ENCODE measurements around the gene EVA1A. TPM values are rescaled to one million over a fixed set of nuclear protein-coding genes. Genes with fewer than 3 reads are reported as not detected.

EVA1A gene
- total RNA-seq, 2 experiments from 2014 or later: 0.43 TPM; not detected in 1

DNA sequence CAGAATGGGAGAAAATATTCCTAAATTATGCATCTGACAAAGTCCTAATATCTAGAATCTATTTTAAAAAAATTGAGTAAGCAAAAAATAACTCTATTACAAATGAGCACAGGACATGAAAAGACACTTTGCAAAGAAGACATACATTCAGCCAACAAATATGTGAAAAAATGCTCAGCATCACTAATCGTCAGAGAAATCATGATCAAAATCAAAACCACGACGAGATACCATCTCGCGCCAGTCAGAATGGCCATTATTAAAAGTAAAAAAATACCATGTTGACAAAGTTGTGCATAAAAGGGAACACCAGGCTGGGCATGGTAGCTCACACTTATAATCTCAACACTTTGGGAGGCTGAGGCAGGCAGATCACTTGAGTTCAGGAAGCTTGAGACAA is 63.5 kb downstream of the EVA1A start:
- Mint-ChIP-seq H3K27ac (no peak overlapping the region), H3K4me1 (ENCODE audit: low read depth) (no peaks in the 10 kb centered on the region), H3K36me3 (ENCODE audit: low read depth) (no peaks in the 10 kb centered on the region), H3K27me3 (no peaks in the 10 kb centered on the region), H3K9me3 (no peaks in the 10 kb centered on the region), H3K4me3 (no peak overlapping the region)
- intact Hi-C loops (cut with micrococcal nuclease): no loop called here
- ChIA-PET POLR2A (no interaction called here), CTCF (no interaction called here)
- TF ChIP-seq, protein P1, sequence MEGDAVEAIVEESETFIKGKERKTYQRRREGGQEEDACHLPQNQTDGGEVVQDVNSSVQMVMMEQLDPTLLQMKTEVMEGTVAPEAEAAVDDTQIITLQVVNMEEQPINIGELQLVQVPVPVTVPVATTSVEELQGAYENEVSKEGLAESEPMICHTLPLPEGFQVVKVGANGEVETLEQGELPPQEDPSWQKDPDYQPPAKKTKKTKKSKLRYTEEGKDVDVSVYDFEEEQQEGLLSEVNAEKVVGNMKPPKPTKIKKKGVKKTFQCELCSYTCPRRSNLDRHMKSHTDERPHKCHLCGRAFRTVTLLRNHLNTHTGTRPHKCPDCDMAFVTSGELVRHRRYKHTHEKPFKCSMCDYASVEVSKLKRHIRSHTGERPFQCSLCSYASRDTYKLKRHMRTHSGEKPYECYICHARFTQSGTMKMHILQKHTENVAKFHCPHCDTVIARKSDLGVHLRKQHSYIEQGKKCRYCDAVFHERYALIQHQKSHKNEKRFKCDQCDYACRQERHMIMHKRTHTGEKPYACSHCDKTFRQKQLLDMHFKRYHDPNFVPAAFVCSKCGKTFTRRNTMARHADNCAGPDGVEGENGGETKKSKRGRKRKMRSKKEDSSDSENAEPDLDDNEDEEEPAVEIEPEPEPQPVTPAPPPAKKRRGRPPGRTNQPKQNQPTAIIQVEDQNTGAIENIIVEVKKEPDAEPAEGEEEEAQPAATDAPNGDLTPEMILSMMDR (IDR thresholded peaks at IDR 0.05): no peak
- no peak for DNase-seq
- ATAC-seq: no peak

DNA sequence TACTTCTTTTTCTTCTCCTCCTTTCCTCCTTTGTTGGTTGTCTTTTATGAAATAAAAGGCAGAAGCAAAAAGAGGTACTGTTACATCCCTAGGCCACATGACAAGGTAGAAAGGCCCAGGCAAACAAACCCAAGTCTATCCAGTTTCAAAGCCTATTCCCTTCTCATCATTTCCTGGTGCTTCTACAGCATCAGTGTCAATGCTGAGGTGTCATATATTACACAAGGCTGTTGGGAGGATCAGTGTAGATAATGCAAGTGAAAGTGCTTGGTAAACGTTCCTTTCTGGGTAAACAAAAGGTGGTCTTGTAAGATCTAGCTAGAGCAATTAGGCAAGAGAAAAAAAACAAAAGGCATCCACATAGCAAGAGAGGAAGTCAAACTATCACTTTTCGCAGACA is 64.9 kb downstream of the EVA1A start:
- Mint-ChIP-seq H3K36me3 (ENCODE audit: low read depth) (no peaks in the 10 kb centered on the region), H3K27ac (no peak overlapping the region), H3K4me3 (no peak overlapping the region), H3K4me1 (ENCODE audit: low read depth) (no peaks in the 10 kb centered on the region), H3K9me3 (no peaks in the 10 kb centered on the region), H3K27me3 (no peaks in the 10 kb centered on the region)
- ATAC-seq: no peak
- POLR2A ChIA-PET: no interaction called here
- intact Hi-C loops (cut with micrococcal nuclease): no loop called here
- TF ChIP-seq, protein P1 (IDR thresholded peaks at IDR 0.05): no peak
- no peak for DNase-seq
- CTCF ChIA-PET: no interaction called here

DNA sequence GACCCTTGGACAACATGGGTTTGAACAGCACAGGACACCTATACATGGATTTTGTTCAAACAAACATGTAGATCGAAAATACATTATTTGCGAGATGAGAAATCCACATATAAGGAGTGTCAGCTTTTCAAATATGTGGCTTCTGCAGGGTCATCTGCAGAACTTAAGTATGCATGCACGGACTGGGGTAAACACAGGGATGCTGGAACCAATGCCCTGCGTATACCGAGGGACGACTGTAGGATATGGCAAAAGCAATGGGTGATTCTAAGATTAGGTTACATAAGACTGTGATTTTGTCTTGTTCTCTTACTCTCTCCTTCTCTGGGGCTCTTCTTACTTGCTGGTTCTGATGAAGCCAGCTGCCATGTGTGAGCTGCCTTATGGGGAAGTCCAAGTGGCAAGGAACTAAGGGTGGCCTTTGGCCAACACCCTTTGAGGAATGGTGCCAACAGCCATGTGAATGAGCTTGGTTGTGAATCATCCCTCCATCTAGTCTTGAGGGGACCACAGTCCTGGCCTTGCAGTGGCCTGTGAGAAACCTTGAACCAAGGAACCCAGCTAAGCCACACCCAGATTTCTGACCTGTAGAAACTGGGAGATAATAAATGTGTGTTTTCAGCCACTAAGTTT is 66.5 kb downstream of the EVA1A start:
- Mint-ChIP-seq H3K36me3 (ENCODE audit: low read depth) (no peaks in the 10 kb centered on the region), H3K4me3 (no peak overlapping the region), H3K27me3 (no peaks in the 10 kb centered on the region), H3K27ac (no peak overlapping the region), H3K4me1 (ENCODE audit: low read depth) (no peaks in the 10 kb centered on the region), H3K9me3 (no peaks in the 10 kb centered on the region)
- TF ChIP-seq, protein P1 (IDR thresholded peaks at IDR 0.05): no peak
- ATAC-seq: no peak
- intact Hi-C loops (cut with micrococcal nuclease): no loop called here
- CTCF ChIA-PET: no interaction called here
- no peak for DNase-seq
- POLR2A ChIA-PET: no interaction called here

DNA sequence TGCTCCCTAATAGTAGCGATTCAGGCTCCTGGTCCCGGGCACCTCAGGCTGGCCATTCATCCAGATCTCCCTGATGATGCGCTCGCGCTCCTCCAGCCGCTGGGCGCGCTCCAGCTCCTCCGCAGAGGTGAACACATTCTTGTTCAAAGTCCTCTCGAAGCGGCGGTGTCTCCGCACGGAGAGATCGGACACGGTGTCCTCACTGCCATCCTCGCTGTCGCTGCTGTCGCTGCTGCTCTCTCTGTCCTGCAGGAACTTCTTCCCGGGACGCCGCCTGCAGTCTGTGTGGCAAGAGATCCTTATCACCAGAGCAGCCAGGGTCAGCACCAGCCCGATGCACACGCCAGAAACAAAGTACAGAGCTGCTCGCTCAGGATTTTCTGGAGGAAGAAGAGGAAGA is 67.5 kb downstream of the EVA1A start:
- ChIA-PET POLR2A (no interaction called here), CTCF (no interaction called here)
- Mint-ChIP-seq H3K36me3 (ENCODE audit: low read depth) (no peaks in the 10 kb centered on the region), H3K9me3 (no peaks in the 10 kb centered on the region), H3K4me1 (ENCODE audit: low read depth) (no peaks in the 10 kb centered on the region), H3K4me3 (no peak overlapping the region), H3K27ac (no peak overlapping the region), H3K27me3 (no peaks in the 10 kb centered on the region)
- TF ChIP-seq, protein P1 (IDR thresholded peaks at IDR 0.05): no peak
- no peak for ATAC-seq
- no peak for DNase-seq
- intact Hi-C loops (cut with micrococcal nuclease): no loop called here

DNA sequence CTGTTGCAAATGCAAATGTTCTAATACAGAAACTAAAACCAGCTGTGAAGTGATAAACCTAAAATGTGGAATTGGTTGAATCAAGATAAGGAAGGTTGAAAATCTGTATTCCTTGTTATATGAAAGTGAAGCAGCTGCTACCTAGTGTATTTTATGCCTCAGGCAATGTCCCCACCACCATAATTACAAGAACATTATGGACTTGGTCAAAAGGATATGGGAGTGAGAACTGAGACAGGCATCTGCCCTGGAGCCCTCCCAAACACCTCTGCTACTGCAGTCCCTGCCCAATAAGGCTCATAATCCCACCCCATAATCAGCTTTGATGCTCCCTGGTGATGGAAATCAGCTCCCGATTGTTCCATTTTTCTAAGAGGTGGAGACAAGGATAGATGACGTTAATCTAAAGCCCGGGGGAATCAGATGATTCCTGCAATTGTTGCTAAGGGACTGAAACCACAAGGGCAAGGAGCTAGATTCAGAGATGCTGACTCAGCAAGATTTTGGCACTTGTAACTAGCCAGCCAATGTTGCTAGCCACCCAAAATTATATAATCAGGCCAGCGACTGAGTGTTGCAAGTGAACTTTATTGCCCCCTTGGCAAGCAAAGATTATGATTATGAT is 69.5 kb downstream of the EVA1A start:
- Mint-ChIP-seq H3K4me1 (ENCODE audit: low read depth) (no peaks in the 10 kb centered on the region), H3K36me3 (ENCODE audit: low read depth) (no peaks in the 10 kb centered on the region), H3K27ac (no peak overlapping the region), H3K9me3 (no peaks in the 10 kb centered on the region), H3K27me3 (peaks cover 5% of the 10 kb centered on the region), H3K4me3 (no peak overlapping the region)
- ATAC-seq (no peak), DNase-seq (no peak)
- POLR2A ChIA-PET: no interaction called here
- intact Hi-C loops (cut with micrococcal nuclease): no loop called here
- TF ChIP-seq, protein P1 (IDR thresholded peaks at IDR 0.05): no peak
- CTCF ChIA-PET: interaction anchor here (1.0 to 1.8 kb wide), 2 partner anchors 12 to 118 kb away, joined by 3 to 10 read pairs; no protein-coding TSS in a partner anchor
